Occipital lobe (tissue), 2 donors: ENCODE results near the gene KASH5. TPM values are rescaled to one million over a fixed set of nuclear protein-coding genes. Genes with fewer than 3 reads are reported as not detected.
"Not testable (repeated sequence)": the region's sequence is repeated elsewhere in the genome, so short reads cannot be mapped to it uniquely, and the experiment has no call there.

Source experiments
- DNase-seq: peaks from one replicate; lab custom pipeline; 2025; lab: John Stamatoyannopoulos, UW
- total RNA-seq: library from RNA; depleted of rRNA; stranded (reverse); fragments of >200 nt; gene quantifications from one replicate; pipeline ENCODE4 v1.2.3, GENCODE V29; 2014

Gene KASH5
- total RNA-seq, 1 donor from 2014 or later: not detected

DNA sequence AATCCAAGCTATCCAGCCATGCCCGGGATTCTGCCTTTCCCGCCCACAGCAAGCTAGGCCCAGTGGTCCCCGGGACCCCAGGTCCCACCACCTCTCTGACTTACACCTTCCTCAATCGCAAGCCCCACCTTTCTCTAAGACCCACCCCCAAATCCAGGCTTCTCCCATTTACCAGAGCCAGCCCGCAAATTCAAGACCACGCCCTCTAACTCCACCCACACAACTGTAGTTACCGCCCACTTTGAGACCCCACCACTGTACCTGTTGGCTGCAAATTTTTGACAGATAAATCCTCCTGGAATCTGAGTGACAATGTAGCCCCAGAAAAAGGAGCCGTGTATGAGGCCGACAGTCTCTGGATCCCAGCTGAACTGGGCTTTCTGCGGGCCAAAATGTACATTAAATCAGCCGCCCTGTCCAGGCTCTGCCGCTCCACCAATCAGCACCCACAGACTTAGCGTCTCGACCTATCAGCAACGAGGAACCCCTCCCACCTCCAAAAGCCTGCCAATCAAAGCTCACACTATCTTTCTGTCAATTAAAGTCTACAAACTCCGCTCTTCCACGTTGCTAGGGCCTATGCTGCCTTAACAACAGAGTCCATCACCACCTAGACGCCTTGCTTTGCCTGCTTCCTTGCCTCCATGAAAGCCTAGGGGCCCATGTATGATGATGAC lies 47.0 kb downstream of the KASH5 start:
- peak; percentile 21 for DNase-seq

DNA sequence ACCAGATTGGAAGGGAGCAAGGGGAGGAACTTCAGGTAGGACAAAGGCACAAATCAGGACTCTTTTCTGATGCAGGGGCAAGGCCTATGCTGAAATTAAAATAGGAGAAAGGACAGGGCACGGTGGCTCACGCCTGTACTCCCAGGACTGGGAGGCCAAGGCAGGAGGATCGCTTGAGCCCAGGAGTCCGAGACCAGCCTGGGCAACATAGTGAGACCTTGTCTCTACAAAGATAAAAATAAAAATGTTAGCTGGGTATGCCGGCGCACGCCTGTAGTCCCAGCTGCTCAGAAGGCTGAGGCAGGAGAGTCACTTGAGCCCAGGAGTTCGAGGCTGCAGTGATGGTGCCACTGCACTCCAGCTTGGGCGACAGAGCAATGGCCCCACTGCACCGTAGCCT lies 47.6 kb downstream of the KASH5 start:
- DNase-seq: no peak

DNA sequence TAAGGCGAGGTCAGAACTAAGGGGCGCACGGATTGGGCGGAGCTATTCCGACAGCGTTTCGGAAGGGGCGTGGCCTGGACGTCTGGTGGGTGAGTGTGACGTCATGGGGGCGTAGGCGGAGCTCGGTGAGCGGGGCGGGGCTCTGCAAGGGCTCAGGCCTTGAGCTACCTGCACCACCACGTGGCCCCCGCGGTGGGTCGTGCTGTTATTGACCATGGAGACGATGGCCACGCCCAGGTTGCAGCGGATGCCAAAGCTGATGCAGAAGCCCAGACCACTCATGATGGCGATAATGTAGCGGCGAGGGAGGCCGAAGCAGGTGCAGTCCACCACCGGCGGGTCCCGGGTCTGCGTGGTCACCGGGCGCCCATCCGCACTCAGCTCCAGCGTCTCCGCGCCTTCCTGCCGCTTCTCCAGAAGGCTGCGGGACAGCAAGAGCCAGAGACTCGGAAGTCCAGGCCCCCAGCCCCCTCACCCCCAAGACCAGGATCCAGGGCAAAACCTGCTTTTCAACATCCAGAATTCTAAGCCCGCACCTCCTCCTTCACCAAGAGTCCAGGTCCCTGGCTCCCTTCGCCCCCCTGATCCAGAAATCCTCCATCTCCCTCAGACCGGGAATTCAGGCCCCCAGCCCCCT lies 48.5 kb downstream of the KASH5 start:
- peak; percentile 14 for DNase-seq

DNA sequence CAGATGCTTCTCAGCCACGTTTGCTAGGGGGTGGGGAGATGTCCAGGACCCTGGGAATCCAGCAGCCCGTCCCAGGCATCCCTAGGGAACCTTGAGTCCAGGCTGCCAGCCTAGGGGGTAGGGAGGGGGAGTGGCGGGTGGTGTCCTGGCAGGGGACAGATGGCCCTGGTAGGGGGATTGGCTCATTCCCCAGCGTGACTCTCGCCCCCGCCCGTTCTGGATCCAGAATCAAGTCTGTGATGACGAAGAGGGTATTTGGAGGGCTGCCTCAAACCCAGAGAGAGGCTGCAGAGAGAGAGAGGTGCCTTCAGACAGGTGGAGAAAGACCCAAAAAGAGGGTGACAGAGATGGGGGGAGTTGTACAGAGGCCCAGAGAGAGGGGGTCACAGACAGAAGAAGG lies 49.2 kb downstream of the KASH5 start:
- peak; percentile 76 for DNase-seq

DNA sequence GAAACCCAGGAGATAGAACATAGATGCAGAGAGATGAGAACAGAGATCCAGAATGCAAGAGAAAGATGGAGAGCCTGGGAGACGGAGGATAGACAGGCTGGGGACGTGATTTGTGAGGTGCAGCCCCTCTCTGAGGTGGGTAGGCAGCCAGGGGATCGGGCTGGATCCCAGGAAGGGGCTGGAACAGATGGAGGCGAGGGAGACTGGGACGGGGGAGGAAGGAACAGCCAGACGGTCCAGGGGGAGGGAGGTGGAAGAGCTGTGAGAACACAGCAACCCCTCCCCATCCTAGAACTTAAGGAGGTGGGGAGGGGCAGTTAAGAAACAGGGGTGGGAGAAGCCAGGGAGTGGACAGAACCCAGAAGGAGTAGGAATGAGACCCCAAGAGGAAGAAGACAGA lies 50.2 kb downstream of the KASH5 start:
- peak; percentile 42 for DNase-seq

DNA sequence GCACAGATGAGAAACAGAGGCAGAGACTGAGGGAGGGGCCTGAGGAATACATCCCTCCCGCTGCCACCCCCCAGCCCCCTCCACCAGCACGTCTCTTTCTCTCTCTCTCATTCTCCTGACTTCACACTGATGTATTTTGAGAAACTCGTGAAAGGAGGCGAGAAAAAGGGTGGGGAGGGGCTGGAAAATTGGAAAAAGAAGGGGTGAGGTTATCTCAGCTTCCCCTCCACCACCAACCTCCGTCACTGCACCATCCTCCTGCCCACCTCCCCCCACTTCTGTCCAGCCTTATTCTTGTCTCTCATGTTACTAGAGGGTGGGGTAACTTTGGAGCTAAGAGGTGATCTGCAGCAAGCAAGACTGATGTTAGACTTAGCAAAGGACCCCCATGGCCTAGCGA lies 51.8 kb downstream of the KASH5 start:
- DNase-seq: no peak

DNA sequence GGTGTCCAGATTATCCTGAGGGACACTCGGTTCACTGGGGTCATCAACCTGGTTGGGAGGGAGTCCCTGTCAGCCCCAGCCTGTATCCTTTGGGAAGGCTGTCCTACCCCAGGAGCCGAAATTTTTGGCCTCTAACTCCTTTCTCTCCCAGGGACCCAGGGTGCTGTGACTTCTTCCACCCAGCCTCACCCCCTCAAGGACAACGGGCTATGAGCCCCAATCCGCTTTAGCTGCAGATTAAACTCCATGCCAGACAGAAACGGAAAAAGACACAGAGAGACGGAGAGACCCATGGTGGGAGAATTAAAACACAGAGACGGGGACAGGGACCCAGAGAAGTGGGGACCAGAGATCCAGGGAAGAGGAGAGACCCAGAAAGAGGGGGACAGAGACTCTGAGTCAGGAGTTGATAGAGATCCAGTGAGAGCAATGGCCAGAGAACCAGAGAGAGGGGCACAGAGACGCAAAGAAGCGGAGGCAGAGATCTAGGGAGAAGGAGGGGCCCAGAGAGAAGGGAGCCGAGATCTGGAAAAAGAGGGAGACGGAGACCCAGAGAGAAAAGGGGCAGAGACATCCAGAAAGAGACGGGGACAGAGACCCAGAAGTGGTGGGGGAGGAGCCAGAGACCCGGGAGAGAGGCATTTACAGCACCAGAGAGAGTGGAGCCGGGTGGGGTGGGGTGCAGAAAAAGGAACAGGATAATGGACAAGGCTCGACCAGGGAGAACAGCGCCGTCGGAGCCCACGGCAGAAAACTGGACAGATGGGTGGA lies 52.6 kb downstream of the KASH5 start:
- DNase-seq: no peak

DNA sequence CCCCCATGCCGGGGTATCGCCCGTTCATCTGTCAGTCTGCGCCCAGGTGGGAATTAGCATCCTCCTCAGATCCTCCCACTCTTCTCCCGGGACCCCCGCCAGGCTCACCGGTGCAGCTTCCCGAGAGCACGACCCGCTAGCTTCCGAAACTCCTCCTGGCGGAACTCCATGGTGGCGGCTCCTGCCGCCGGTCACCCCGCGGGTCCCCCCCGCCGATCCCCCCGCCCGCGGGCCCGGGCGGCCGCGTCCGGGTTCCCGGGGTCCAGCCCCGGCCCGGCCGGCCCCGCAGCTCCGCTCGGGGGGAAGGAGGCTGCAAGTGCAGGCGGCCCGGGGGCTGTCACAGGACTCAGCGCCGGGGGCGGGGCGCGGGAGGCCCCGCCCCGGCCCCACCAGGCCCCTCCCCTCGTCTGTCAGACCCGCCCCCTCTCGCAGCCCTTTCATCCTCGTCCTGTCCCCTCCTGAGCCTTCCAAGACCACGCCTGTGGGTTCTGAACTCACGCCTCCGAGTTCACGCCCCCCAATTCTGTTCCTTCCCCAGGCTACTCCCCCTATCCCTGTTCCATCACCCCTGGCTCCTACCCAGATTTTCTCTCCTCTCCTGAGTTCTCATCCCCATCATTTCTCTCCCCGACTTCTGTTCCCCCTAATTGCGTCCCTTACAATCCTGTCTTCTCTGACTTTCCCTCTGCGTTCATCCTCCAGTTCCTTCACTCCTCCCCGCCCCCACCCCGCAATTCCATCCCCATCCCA lies 53.3 kb downstream of the KASH5 start, which contains the start of gene SLC17A7:
Gene SLC17A7 (minus strand): TSS at position 318 of the 750 bp plus-strand sequence. CDS start 148 bp downstream, at position 170.
- DNase-seq: peak; percentile 33

DNA sequence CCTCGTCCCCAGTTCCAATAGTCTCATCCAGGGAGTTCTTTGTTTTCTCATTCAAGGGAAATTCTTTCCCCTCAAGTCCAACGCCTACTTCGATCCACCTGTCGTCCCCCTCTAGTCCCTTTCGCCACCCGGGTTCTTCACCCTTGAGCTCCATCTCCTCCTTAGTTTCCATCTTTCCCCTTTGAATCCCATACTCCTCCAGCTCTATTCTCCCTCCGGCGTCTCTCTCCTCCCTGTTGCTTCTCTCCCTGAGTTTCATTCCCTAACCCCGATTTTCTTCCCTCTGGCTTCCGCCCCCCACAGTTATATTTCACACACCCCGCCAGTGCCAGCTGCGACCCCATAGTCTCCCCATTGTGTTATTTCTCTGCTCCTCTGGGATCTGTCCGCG lies 53.9 kb downstream of the KASH5 start:
- no peak for DNase-seq

DNA sequence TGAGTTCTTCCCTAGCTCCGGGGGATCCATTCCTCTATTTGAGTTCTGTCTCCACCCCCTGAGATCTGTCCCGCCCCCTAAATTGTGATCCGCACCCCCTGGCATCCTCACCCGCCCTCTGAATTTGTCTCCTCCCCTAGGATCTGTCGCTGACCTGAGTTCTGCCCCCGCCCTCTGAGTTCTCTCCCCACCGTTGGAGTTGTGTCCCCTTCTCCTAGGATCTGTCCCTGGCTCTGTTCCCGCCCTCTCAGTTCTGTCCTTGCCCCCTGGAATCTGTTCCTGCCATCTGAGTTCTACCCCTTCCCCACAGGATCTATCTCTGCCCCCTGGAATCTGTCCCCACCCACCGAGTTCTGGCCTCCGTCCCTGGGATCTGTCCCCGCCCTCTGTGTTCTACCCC lies 54.3 kb downstream of the KASH5 start:
- DNase-seq: no peak

DNA sequence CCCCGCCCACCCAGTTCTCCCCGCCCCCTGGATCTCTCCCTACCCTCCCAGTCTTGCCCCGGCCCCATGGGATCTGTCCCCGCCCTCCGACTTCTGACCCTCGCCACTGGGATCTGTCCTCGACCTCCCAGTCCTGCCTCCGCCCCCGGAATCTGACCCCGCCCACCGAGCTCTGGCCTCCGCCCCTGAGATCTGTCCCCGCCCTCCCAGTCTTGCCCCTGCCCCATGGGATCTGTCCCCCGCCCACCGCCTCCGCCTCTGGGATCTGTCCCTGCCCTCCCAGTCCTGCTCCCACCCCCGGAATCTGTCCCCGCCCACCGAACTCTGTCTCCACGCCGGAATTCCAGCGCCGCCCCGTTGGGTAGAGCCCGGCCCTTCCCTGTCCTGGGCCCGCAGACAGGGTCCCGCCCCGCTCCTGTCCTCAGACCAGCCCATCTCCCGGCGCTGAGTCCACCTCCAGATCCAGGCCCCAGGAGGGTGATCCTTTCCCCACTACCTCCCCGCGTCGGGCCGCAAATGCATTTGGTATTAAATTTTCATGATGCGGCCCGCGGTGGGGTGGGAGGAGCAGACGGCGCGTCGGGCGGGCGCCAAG lies 54.8 kb downstream of the KASH5 start:
- DNase-seq: peak; percentile 69

DNA sequence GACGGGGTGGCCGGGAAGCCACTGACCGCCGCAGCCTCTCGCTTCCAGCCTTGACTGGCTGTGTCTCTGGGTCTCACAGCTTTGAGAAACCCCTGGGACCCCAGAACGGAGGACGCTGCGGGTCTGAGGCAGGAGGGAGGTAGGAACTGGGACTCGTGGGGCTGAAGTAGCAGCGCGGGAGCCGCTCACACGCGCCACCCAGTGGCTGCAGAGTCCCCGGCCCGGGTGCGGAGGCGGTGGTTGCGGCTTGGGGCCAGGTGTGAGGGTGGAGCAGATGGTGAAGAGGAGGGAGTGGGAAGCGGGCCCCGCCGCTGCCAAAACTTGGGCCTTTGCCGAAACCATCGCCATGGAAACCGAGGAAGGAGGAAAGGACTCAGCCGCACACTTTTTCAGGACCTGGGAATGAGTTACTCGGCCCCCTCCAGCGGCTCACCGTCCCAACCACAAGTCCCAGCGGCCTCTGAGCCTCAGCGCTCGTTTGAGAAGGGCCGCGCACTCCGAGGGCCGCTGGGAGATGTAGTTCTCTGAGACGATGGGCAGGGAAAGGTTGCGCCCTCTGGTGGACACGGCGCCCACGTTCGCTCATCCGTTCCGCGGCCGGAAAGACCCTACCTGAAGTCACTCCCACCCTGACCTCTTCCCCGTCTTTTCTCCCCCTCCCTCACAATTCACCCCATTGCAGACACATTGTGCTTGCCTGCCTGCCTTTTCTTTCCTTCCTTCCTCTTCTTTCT lies 55.5 kb downstream of the KASH5 start:
- DNase-seq: peak; percentile 94

DNA sequence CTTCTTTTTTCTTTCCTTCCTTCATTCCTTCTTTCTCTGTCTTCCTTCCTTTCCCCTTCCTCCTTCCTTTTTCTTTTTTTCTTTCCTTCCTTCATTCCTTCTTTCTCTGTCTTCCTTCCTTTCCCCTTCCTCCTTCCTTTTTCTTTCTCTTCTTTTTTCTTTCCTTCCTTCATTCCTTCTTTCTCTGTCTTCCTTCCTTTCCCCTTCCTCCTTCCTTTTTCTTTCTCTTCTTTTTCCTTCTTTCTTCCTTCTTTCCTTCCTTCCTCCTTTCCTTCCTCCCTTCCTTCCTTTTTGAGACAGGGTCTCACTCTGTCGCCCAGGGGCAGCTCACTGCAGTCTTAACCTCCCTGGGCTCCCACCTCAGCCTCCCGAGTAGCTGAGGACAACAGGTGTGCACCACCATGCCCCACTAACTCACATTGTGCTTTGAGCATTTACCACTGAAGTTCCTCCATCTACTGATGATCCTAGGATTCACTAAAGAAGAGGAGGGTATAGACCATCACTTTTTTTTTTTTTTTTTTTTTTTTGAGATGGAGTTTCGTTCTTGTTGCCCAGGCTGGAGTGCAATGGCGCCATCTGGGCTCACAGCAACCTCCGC lies 56.2 kb downstream of the KASH5 start:
- not testable (repeated sequence) for DNase-seq

DNA sequence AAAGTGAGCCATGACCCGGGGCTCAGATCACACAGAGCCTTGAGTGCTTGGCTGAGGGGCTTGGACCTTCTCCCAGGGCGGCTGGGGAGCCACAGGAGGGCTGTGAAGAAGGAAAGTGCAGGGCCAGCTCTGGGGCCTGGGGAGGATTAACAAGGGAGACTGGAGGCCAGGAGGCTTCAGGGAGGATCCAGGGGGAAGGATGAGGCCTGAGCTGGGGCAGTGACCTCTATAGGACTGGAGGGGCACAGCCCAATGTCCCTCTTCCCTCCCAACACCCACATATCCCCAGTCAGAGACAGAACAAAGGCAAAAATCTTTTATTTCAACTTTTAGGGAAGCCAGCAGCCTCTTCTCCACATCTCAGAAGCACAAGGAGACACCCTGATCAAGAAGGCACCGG lies 57.9 kb downstream of the KASH5 start:
- no peak for DNase-seq

DNA sequence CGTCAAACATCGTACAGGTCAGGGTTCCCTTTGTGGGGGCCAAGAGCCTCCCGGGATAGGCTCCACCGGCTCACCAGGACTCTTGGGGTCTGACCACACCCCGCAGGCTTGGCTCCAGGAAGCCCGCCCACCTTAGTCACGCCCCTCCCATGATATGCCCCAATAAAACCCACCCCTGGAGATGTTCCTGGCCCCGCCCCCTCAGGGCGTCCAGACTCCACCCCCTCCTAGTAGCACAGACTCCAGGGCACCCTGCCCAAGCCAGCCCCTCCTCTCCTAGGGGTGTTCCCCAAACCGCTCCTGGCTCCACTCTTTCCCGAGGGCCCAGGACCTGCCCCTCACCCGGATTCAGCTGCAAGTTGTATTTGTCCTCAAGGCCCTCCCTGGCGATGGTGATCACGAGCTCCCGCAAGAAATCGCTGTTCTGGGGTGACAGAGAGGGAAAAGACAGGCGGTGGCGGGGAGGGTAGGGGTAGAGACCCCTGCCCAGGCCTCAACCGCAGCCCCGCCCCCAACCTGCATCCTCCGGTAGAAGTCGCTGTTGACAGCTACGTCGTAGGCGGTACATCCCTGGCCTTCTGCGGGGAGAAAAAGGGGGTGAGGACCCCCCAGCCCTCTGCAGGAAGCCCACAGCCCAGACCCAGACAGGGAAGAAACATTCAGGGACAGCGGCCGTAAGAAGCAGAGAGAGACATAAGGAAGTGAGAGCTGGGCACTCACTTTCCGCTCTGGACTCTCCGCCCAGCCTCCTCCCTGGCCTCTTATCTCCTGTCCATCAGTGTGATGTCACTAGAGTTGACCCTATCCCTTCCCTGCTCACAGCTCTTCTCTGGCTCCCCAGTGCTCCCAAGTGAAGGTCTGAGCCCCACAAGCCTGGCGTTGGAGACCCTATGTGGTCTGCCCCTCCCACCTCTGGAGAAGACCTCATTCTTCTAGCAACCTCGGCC lies 59.7 kb downstream of the KASH5 start:
- no peak for DNase-seq

DNA sequence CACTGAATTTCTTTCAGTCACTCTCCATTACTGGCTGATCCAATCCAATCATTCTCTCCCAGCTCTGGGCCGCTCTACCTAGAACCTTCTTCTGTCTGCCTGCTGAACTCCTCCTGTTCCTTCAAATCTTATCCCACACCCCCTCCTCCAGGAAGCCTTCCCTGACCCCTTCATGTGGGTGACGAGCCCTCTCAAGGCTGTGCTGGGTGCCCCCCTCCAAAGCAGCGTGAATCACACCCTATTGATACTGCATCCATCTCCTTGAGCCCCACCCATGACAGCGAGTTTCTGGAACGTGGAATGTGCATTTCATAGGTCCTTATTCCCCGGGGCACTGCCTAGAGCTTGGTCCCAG lies 60.4 kb downstream of the KASH5 start:
- DNase-seq: no peak

DNA sequence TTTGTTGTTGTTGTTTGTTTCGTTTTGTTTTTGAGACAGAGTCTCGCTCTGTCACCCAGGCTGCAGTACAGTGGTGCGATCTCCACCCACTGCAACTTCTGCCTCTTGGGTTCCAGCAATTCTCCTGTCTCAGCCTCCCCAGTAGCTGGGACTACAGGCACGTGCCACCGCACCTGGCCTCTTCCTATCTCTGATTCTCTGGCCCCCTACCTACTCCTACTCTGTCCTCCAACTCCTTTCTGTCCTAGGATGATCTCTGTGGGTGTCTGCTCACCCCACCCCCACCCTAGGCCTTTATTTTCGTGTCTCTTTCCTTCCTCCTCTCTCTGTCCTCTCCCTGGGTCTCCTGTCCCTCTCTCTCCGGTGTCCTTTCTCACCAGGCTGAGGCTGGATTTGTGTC lies 62.4 kb downstream of the KASH5 start:
- no peak for DNase-seq

DNA sequence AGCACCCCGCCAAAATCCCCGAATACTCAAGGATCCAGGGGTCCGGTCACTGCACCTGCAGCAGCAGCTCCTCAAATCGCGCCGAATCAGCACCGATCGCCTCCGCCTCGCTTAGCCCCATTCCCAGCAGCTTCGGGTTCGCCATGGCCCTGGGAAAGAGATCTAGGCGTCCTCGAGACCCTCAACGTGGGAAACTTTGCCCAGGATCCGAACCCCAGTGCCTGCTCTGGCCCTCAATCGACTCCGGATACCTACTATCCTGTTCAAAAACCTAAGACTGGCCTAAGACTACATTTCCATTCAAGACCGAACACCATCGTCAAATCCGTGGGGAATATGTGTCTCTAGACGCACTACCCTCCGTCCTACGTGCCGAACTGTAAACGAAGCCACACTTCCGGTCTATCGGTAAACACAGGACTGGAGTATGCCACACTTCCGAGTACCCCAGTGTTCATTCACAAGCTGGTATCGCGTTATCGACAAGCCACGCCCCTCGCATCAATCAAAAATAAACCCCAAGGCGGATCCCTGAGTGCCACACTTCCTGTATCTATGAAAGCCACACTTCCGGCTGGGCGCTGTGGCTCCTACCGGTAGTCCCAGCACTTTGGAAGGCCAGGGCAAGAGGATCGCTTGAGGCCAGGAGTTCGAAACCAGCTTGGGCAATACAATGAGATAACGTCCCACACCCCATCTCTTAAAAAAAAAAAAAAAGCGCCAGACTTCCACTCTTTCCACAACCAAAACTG lies 63.6 kb downstream of the KASH5 start, which contains the start of gene PIH1D1:
Gene PIH1D1 (minus strand): TSS at position 385 of the 752 bp plus-strand sequence. CDS start 240 bp downstream, at position 145.
- peak; percentile 94 for DNase-seq
